CD4-positive, CD25-positive, alpha-beta regulatory T cell (primary cell): ENCODE data around the gene ZXDB. TPM values are rescaled to one million over a fixed set of nuclear protein-coding genes. Genes with fewer than 3 reads are reported as not detected.
"Not testable (repeated sequence)": the region's sequence is repeated elsewhere in the genome, so short reads cannot be mapped to it uniquely, and the experiment has no call there.

Source experiments
- ATAC-seq, 2 donors: fragments of 150-1000 bp; cut with Tn5 transposase; one replicate each; pipeline ENCODE4 v1.10.0; 2021; ENCODE audit warnings: low read depth in 2 of 2, moderate number of reproducible peaks in 2 of 2, moderate library complexity in 1 of 2
- DNase-seq, 3 donors: peaks; one replicate each; pipeline versions ENCODE4 v3.0.0 to v3.0.0-alpha.2; 2012 to 2022; ENCODE audit warnings: mixed read lengths in 1 of 3
- H3K27ac ChIP-seq: one replicate; pipeline ENCODE4 v1.7.0; 2013; ENCODE audit warnings: mild to moderate bottlenecking, low read length; ENCODE audit not compliant: insufficient read depth, poor library complexity, severe bottlenecking
- H3K27me3 ChIP-seq: one replicate; pipeline ENCODE4 v1.7.0; 2013; ENCODE audit warnings: low read length; ENCODE audit not compliant: control insufficient read depth, insufficient read depth
- H3K36me3 ChIP-seq: one replicate; pipeline ENCODE4 v1.7.0; 2013; ENCODE audit warnings: mild to moderate bottlenecking, low read length, moderate library complexity; ENCODE audit not compliant: control insufficient read depth, insufficient read depth
- H3K4me1 ChIP-seq: 2 replicates; pipeline ENCODE4 v1.7.0; 2013; ENCODE audit warnings: mild to moderate bottlenecking, low read length; ENCODE audit not compliant: insufficient read depth, control insufficient read depth, poor library complexity, severe bottlenecking
- H3K4me3 ChIP-seq: one replicate; pipeline ENCODE4 v1.7.0; 2013; ENCODE audit warnings: low read depth, mild to moderate bottlenecking, low read length, moderate library complexity
- H3K9me3 ChIP-seq, 2 experiments: 1 replicate in 1 of 2; 2 replicates in 1 of 2; pipeline ENCODE4 v1.7.0; 2013; ENCODE audit warnings: low read length in 2 of 2, mild to moderate bottlenecking in 1 of 2, moderate library complexity in 1 of 2; ENCODE audit not compliant: control insufficient read depth in 2 of 2
- H3K27ac Mint-ChIP-seq, 3 donors: one replicate each; pipeline ENCODE4 v1.8.0; 2020 to 2022; ENCODE audit warnings: mild to moderate bottlenecking in 3 of 3, mixed read lengths in 3 of 3, moderate library complexity in 2 of 3
- H3K27me3 Mint-ChIP-seq: one replicate; pipeline ENCODE4 v1.8.0; 2022; ENCODE audit warnings: mild to moderate bottlenecking, mixed read lengths
- H3K36me3 Mint-ChIP-seq: one replicate; pipeline ENCODE4 v1.8.0; 2020; ENCODE audit warnings: mixed read lengths
- H3K4me1 Mint-ChIP-seq, 4 donors: one replicate each; pipeline ENCODE4 v1.8.0; 2020 to 2022; ENCODE audit warnings: mixed read lengths in 4 of 4, mild to moderate bottlenecking in 1 of 4
- H3K4me3 Mint-ChIP-seq, 4 donors: one replicate each; pipeline ENCODE4 v1.8.0; 2020 to 2022; ENCODE audit warnings: mild to moderate bottlenecking in 4 of 4, mixed read lengths in 4 of 4, moderate library complexity in 3 of 4
- H3K9me3 Mint-ChIP-seq, 7 donors: one replicate each; pipeline ENCODE4 v1.8.0; 2020 to 2022; ENCODE audit warnings: mixed read lengths in 7 of 7, mild to moderate bottlenecking in 3 of 7, moderate library complexity in 2 of 7
- polyA plus RNA-seq, 4 donors: library from polyadenylated mRNA; unstranded; fragments of 300-500 nt; fragmentation: Illumina TruSeq; gene quantifications; one replicate each; pipeline ENCODE4 v1.2.3, GENCODE V29; 2021
- total RNA-seq: library from RNA; stranded (reverse); gene quantifications from one replicate; pipeline ENCODE4 v1.2.3, GENCODE V29; 2022

The ZXDB gene
- total and polyA plus RNA-seq, 5 donors from 2014 or later: 2.9 to 21.3 (median 5.1) TPM

GRCh38 chrX:57629438-57629837, 37.6 kb downstream of the ZXDB start:
- not testable (repeated sequence) for H3K27ac ChIP-seq, H3K36me3 Mint-ChIP-seq, H3K36me3 ChIP-seq, H3K4me1 ChIP-seq, H3K27me3 Mint-ChIP-seq, H3K9me3 ChIP-seq, H3K27me3 ChIP-seq, H3K27ac Mint-ChIP-seq, ATAC-seq, DNase-seq, H3K4me3 Mint-ChIP-seq, H3K4me3 ChIP-seq, H3K4me1 Mint-ChIP-seq
- peaks cover 0 to 27% (median 11%) of the 10 kb centered on the region in 7 donors for H3K9me3 Mint-ChIP-seq

- no peak overlapping the region for H3K27ac ChIP-seq
- H3K27ac Mint-ChIP-seq: no peak overlapping the region
- H3K4me1 Mint-ChIP-seq: no peaks in the 10 kb centered on the region
- no peaks in the 10 kb centered on the region for H3K4me1 ChIP-seq
- H3K36me3 ChIP-seq: no peaks in the 10 kb centered on the region
- no peaks in the 10 kb centered on the region for H3K36me3 Mint-ChIP-seq
- no peak overlapping the region for H3K4me3 ChIP-seq
- ATAC-seq: no peak
- no peaks in the 10 kb centered on the region for H3K27me3 ChIP-seq
- DNase-seq: no peak
- peaks cover 0 to 4% of the 10 kb centered on the region in 2 experiments for H3K9me3 ChIP-seq
- no peak overlapping the region for H3K4me3 Mint-ChIP-seq
- peaks cover 0 to 17% (median 4%) of the 10 kb centered on the region in 7 donors for H3K9me3 Mint-ChIP-seq
- H3K27me3 Mint-ChIP-seq: no peaks in the 10 kb centered on the region
Observed at GRCh38 chrX:57640674-57641016, 48.8 kb downstream of the ZXDB start.

GRCh38 chrX:57641338-57641737, 49.5 kb downstream of the ZXDB start:
- Mint-ChIP-seq H3K4me3 (no peak overlapping the region), H3K36me3 (no peaks in the 10 kb centered on the region), H3K9me3 (peaks cover 0 to 14% (median 2%) of the 10 kb centered on the region in 7 donors), H3K27ac (no peak overlapping the region), H3K4me1 (no peaks in the 10 kb centered on the region), H3K27me3 (no peaks in the 10 kb centered on the region)
- no peak for ATAC-seq
- Histone ChIP-seq H3K27me3 (no peaks in the 10 kb centered on the region), H3K36me3 (no peaks in the 10 kb centered on the region), H3K4me1 (no peaks in the 10 kb centered on the region), H3K4me3 (no peak overlapping the region), H3K9me3 (peaks cover 0 to 4% of the 10 kb centered on the region in 2 experiments), H3K27ac (no peak overlapping the region)
- no peak for DNase-seq

GRCh38 chrX:57643698-57644097, 51.9 kb downstream of the ZXDB start:
- H3K36me3 Mint-ChIP-seq: no peaks in the 10 kb centered on the region
- ATAC-seq: no peak

GRCh38 chrX:57647020-57647419, 55.2 kb downstream of the ZXDB start:
- Histone ChIP-seq H3K27ac (no peak overlapping the region), H3K4me3 (no peak overlapping the region), H3K9me3 (no peaks in the 10 kb centered on the region), H3K4me1 (no peaks in the 10 kb centered on the region), H3K27me3 (no peaks in the 10 kb centered on the region), H3K36me3 (no peaks in the 10 kb centered on the region)
- H3K9me3 Mint-ChIP-seq: no peaks in the 10 kb centered on the region
- H3K4me1 Mint-ChIP-seq: no peaks in the 10 kb centered on the region
- H3K36me3 Mint-ChIP-seq: no peaks in the 10 kb centered on the region
- DNase-seq (no peak), ATAC-seq (no peak)
- H3K27ac Mint-ChIP-seq: no peak overlapping the region
- no peaks in the 10 kb centered on the region for H3K27me3 Mint-ChIP-seq
- no peak overlapping the region for H3K4me3 Mint-ChIP-seq

More at GRCh38 chrX:57643698-57644097, 51.9 kb downstream of the ZXDB start:
- H3K27me3 Mint-ChIP-seq: no peaks in the 10 kb centered on the region
- H3K4me3 Mint-ChIP-seq: no peak overlapping the region
- H3K9me3 Mint-ChIP-seq: peaks cover 0 to 8% (median 2%) of the 10 kb centered on the region in 7 donors
- Histone ChIP-seq H3K27ac (no peak overlapping the region), H3K27me3 (no peaks in the 10 kb centered on the region), H3K36me3 (no peaks in the 10 kb centered on the region), H3K9me3 (peaks cover 0 to under 1% of the 10 kb centered on the region in 2 experiments), H3K4me3 (no peak overlapping the region), H3K4me1 (no peaks in the 10 kb centered on the region)
- no peak overlapping the region for H3K27ac Mint-ChIP-seq
- H3K4me1 Mint-ChIP-seq: no peaks in the 10 kb centered on the region
- DNase-seq: no peak

Other genes starting within 250 kb of the ZXDB start
- not detected for gene NLRP2B, start 88.2 kb downstream of the ZXDB start, total RNA-seq
- not detected for gene NLRP2B, start 88.2 kb downstream of the ZXDB start, polyA plus RNA-seq